Duodenal mucosa (tissue), 2 donors: ENCODE results near the gene NKX3-2.

Experiments used
- H3K27ac ChIP-seq: one replicate; pipeline ENCODE4 v1.7.0; 2013; ENCODE audit warnings: low read depth, low read length
- H3K27me3 ChIP-seq, 2 donors: one replicate each; pipeline ENCODE4 v1.7.0; 2013; ENCODE audit warnings: low read length in 2 of 2, control low read depth in 1 of 2; ENCODE audit not compliant: insufficient read depth in 2 of 2, control insufficient read depth in 1 of 2
- H3K36me3 ChIP-seq, 2 donors: one replicate each; pipeline ENCODE4 v1.7.0; 2013; ENCODE audit warnings: low read length in 2 of 2, control low read depth in 1 of 2; ENCODE audit not compliant: insufficient read depth in 2 of 2, control insufficient read depth in 1 of 2
- H3K4me1 ChIP-seq, 2 donors: one replicate each; pipeline ENCODE4 v1.7.0; 2013; ENCODE audit warnings: low read length in 2 of 2, control low read depth in 1 of 2; ENCODE audit not compliant: insufficient read depth in 2 of 2, control insufficient read depth in 1 of 2
- H3K4me3 ChIP-seq, 2 donors: one replicate each; pipeline ENCODE4 v1.7.0; 2013; ENCODE audit warnings: low read length in 2 of 2, low read depth in 1 of 2
- H3K9ac ChIP-seq, 2 donors: one replicate each; pipeline ENCODE4 v1.7.0; 2013; ENCODE audit warnings: low read length in 2 of 2, low read depth in 1 of 2
- H3K9me3 ChIP-seq, 2 donors: one replicate each; pipeline ENCODE4 v1.7.0; 2013; ENCODE audit warnings: low read length in 2 of 2, control low read depth in 1 of 2; ENCODE audit not compliant: control insufficient read depth in 1 of 2

Gene NKX3-2

DNA sequence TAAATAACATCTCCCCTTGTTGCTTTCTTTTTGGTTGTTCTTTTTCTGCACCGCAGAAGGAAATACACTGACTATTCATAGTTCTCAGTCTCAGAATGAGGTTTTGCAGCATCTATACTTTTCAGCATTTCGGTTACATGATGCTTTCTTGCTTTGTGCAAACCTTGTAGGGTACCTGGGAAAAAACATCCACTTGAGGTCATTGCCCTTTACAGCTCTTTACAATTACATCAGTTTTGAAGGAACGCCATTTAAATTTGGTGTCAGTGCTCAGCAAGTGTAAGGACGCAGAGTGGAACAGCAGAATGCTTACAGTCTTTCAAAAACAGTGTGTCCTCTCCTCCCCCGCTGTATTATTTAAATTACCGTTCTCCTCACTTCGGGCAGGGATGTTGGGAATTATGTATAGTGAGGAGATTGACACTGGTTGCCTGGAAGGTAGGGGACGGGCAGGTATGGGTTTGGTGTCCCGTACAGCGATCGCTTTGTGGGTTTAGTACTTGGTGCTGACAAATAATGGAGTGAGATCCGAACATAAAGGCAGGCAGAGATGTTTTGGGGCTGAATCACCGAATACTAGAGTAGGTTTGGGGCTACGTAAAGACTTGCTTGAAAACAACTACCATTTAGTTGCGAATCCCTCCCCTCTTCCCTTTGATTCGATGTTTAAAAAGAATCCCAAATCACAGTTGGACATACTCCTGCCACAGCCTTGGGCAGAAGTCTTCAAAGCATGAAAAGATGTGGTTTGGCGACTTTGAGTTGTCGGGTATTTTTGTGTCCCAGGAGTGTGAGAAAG is 2.0 kb upstream of the NKX3-2 start:
- Histone ChIP-seq H3K27me3 (peaks cover 69 to 72% of the 10 kb centered on the region in 2 donors), H3K9me3 (no peaks in the 10 kb centered on the region), H3K27ac (no peak overlapping the region), H3K4me1 (peaks cover 11 to 31% of the 10 kb centered on the region in 2 donors), H3K9ac (no peak overlapping the region), H3K4me3 (peak overlapping the region in 1 of 2 donors; percentile 50), H3K36me3 (no peaks in the 10 kb centered on the region)

DNA sequence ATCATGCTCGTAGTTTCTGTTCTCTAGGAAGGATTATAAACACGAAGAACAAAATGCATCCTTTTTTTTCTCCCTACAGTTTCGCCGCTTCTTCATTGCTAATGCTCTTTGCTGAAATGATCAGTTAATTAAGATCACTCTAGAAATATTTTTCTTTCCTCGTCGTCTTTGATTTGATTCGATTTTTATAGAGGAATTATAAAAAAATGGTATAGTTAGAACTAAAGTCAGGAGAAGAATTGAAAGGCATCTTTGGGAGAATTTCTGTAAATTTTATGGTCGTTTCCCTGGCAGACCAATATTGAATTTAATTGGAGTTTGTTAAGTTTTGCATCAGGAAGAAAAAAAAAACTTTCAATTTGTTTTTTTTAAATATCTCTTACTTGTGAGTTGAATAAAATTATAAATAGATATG is 1.1 kb upstream of the NKX3-2 start:
- peaks cover 11 to 31% of the 10 kb centered on the region in 2 donors for H3K4me1 ChIP-seq

DNA sequence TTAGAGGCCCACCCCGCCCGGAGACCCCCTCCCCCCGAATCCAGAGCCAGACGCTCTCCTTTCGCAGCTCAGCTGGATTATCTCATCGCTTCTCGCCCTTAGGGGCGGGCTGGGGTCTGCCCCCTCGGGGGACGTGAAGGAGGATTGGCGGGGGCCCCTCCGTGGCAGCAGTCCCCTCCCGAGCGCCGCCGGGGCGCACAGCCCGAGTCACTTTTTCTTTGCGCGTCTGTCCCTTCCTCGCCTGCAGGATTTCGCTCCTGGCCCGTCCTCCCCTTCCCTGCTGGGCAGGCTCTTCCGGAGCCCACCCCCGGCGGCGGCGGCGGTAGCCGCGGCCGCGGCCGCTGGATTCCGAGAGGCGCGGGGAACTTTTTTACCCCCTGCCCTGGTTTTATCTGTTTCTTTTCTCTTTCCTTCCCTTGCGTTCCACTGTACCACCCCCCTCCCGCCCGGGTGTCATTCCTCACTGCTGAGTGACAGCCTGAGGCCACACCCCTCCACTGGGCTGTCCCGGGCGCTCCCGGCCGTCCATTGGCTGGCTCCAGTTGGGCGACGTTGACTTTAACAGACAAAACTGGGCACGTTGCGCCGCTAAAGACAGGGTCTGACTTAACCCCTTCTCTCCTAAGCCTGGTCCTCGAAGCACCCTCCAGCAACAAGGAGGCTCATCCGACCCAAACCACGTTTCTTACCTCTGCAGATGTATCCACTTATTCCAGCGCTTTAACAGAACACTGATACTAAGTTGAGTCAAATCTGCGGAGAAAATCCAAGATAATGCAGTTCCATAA is 492 bp upstream of the NKX3-2 start:
- Histone ChIP-seq H3K27ac (no peak overlapping the region), H3K27me3 (peaks cover 78 to 83% of the 10 kb centered on the region in 2 donors), H3K36me3 (no peaks in the 10 kb centered on the region), H3K4me3 (peak overlapping the region; percentile 52 to 67), H3K9ac (no peak overlapping the region), H3K9me3 (no peaks in the 10 kb centered on the region), H3K4me1 (peaks cover 11 to 31% of the 10 kb centered on the region in 2 donors)

More for the DNA sequence above, 1.1 kb upstream of the NKX3-2 start:
- Histone ChIP-seq H3K9me3 (no peaks in the 10 kb centered on the region), H3K27me3 (peaks cover 77 to 81% of the 10 kb centered on the region in 2 donors), H3K27ac (no peak overlapping the region), H3K36me3 (no peaks in the 10 kb centered on the region), H3K9ac (no peak overlapping the region), H3K4me3 (peak overlapping the region; percentile 52 to 67)

DNA sequence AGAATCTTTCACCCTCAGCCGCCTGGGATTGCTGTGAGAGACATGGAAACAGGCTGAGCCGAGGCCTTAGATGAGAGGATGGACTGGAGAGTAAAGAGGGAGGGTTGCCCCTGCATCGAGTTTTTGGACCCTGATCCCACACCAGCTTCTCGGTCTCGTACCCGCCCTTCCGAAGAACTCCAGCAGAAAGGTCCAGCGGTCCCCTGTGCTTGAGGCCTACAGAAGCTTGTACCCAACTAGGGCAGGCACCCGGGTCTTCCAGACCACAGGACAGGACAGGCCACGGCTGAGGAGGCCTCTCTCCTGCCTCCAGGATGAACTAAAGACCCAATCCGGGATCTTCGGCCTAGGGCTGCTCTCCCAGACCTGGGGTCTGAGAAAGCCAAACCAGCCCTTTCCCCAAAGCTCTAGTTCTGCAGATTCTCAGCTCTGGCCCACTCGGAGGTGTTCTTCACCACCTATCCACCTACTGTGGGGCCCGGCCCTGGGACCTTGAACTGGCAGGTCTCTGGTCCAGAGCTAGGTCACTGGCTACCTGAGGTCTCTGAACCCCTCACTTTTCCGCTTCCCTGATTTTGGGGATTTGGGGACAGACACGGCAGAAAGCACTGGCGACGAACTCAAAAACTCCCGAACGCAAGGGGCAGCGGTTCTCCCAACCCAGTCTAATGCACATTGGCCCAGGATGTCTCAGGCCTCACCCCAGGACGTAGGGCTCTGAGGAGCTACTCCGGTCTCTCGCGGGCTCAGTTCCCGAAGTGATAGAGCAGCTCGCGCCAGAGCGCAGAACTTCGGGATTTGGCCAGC is 1.1 kb downstream of the NKX3-2 start:
- Histone ChIP-seq H3K4me3 (peak overlapping the region in 1 of 2 donors; percentile 50), H3K9me3 (no peaks in the 10 kb centered on the region), H3K27ac (no peak overlapping the region), H3K27me3 (peaks cover 82 to 87% of the 10 kb centered on the region in 2 donors), H3K36me3 (no peaks in the 10 kb centered on the region), H3K4me1 (peaks cover 4 to 23% of the 10 kb centered on the region in 2 donors), H3K9ac (no peak overlapping the region)

DNA sequence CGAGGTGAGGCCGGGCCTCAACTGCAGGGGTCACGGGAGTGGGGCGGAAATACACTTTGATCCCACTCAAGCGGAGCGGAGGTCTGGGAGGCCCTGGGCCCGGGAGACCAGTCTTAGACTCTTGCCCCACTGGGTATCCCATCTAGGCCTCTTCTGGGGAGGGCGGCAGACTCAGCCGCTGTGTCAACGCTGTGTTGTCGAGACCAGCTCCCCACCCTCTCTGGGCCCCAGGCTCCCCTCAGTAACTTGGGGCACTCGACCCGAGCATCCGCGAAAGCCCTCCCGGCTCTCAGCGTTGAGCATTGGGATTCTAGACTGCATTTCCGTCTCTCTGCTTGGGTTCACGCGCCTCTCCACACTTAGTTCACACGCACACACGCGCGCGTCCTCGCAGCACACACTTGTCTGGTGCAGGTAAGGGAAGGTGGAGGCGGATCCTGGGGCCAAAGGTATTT is 1.7 kb downstream of the NKX3-2 start:
- Histone ChIP-seq H3K9me3 (no peaks in the 10 kb centered on the region), H3K4me1 (peaks cover 4 to 23% of the 10 kb centered on the region in 2 donors), H3K9ac (no peak overlapping the region), H3K27me3 (peaks cover 87 to 91% of the 10 kb centered on the region in 2 donors), H3K27ac (no peak overlapping the region), H3K4me3 (peak overlapping the region; percentile 36 to 41), H3K36me3 (no peaks in the 10 kb centered on the region)

DNA sequence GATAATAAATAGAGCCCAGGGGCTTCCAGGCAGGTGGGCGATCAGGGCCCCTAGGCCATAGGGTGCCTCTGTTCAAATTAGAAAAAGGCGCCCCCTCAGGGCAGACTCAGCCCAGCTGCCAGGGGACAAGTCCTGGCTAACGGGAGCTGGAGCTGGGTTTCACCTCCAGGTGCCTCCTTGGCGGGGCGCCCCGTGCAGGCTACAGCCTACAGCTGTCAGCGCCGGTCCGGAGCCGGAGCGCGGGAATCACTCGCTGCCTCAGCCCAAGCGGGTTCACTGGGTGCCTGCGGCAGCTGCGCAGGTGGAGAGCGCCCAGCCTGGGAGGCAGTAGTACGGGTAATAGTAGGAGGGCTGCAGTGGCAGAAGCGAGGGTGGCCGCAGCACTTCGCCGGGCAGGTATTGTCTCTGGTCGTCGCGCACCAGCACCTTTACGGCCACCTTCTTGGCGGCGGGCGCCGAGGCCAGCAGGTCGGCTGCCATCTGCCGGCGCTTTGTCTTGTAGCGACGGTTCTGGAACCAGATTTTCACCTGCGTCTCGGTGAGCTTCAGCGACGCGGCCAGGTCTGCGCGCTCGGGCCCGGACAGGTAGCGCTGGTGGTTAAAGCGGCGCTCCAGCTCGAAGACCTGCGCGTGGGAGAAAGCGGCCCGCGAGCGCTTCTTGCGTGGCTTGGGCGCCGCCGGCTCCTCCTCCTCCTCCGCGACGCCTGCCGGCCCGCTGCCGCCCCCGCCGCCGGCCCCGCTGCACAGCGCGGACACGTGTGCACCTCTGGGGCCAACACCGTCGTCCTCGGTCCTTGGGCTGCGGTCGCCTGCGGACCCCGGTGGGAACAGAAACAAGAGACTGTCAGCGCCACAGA is 2.4 kb downstream of the NKX3-2 start:
- H3K36me3 ChIP-seq: no peaks in the 10 kb centered on the region
- H3K27me3 ChIP-seq: peaks cover 89 to 91% of the 10 kb centered on the region in 2 donors
- no peak overlapping the region for H3K27ac ChIP-seq
- H3K4me3 ChIP-seq: peak overlapping the region; percentile 36 to 41
- no peaks in the 10 kb centered on the region for H3K9me3 ChIP-seq
- H3K9ac ChIP-seq: no peak overlapping the region
- peaks cover 4 to 21% of the 10 kb centered on the region in 2 donors for H3K4me1 ChIP-seq

DNA sequence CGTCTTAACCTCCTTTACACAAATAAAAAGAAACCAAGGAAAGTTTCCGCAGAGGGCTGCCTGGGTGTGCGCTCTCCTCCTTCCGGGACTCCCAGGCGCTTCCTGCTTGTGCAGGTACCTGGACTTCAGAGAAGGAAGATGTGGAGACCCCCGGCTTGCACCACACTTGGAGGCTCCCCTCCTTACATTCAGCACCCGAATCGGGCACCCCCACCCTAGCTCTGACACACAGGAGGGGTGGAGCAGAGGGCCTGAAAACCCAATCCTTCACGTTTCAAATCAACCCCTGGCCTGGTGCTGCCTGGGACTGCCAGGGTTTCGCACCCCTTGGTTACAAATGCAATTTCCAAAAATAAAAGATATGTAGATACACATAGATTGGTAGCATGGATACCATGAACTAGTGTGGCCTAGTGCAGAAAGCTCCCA is 3.1 kb downstream of the NKX3-2 start:
- Histone ChIP-seq H3K4me1 (peaks cover 4 to 16% of the 10 kb centered on the region in 2 donors), H3K4me3 (no peak overlapping the region)

DNA sequence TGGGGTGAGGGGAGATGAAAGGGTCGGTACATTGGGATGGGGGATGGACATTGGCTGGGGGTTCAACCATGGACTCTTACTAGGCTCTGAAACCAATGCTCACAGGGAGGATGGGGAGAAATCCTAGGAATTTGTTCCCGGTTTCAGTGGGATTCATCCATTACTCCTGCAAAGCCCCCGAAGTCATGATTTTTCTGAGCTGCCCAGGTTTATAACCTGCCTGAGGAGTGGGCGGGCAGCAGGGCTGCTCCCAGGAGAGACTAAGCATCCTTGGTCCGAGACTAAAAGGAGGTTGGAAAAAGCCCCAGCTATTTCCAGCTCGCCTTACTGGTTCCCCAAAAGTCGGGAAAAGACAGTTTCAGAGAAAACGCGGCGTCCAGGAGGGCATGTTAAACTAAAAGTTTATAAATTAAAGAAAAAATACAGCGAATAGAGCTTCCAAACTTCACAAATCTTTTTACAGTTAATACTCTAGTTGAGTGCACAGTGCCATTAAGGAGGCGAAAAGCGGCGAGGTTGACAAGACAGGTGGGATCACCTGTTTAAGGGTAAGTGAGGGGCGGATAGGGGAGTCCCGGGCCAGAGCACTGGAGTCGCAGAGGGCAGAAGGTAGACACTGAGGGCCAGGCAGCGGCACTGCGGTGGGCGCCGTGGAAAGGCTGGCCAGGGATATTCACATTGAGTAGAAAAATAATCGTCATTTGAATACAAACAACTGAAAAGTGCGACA is 3.7 kb downstream of the NKX3-2 start:
- no peaks in the 10 kb centered on the region for H3K9me3 ChIP-seq
- H3K4me3 ChIP-seq: no peak overlapping the region
- no peak overlapping the region for H3K27ac ChIP-seq
- H3K4me1 ChIP-seq: peaks cover 4 to 16% of the 10 kb centered on the region in 2 donors
- no peaks in the 10 kb centered on the region for H3K36me3 ChIP-seq
- H3K27me3 ChIP-seq: peaks cover 90 to 91% of the 10 kb centered on the region in 2 donors
- no peak overlapping the region for H3K9ac ChIP-seq

More for the DNA sequence above, 3.1 kb downstream of the NKX3-2 start:
- Histone ChIP-seq H3K36me3 (no peaks in the 10 kb centered on the region), H3K27me3 (peaks cover 89 to 91% of the 10 kb centered on the region in 2 donors), H3K27ac (no peak overlapping the region), H3K9me3 (no peaks in the 10 kb centered on the region), H3K9ac (no peak overlapping the region)
